AG10803 (cell line): Measurements from ENCODE around the gene ATIC.

ENCODE experiments used
- DNase-seq: peaks from one replicate; pipeline ENCODE4 v3.0.0; 2010; ENCODE audit warnings: low read depth
- H3K4me3 ChIP-seq: 2 replicates; pipeline ENCODE4 v1.5.1; 2011; ENCODE audit warnings: mild to moderate bottlenecking, low read length, control low read depth
- CTCF ChIP-seq: conservative IDR thresholded peaks from 2 replicates; pipeline ENCODE4 v1.5.1; 2011; ENCODE audit warnings: mild to moderate bottlenecking, low read length, control low read depth, inconsistent platforms

The ATIC gene

GRCh38 chr2:215360596-215360995 is 48.7 kb downstream of the ATIC start:
- no peak for DNase-seq
- TF ChIP-seq CTCF, result no peak
- no peak overlapping the region for H3K4me3 ChIP-seq

- no peak overlapping the region for H3K4me3 ChIP-seq
- peak; percentile 26 for DNase-seq
- TF ChIP-seq CTCF, result no peak
Measured at GRCh38 chr2:215361211-215361875, 49.5 kb downstream of the ATIC start.

DNA sequence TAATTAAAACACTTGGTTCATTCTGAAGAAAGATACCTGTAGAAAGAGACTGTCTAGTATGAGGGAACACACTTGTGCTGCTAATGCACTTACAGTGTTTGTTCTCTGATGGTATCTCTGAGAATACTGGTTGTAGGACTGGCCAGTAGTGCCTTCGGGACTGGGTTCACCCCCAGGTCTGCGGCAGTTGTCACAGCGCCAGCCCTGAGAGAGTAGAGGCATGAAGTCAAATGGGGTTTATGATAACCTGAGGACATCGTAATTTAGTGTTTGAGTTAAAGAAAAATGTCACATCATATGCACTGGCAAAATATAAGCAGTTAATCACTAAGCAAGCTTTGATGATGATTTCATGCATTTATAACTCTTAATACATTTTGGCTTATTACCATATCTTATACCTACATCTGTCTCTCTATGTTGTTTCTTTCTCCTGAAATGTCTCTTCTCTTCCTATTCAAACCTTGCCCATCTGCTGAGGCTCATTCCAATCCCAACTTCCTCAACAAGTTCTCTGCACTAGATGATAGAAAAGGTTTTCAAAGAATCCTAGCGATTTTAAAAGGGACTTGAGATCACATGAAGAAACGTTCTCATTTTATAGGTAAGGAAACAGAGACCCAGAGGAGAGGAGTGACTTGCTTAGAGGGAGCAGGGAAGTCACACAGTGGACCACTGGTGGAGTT is 50.2 kb downstream of the ATIC start:
- H3K4me3 ChIP-seq, result no peak overlapping the region
- DNase-seq, result peak; percentile 38

GRCh38 chr2:215362562-215362904 is 50.7 kb downstream of the ATIC start:
- DNase-seq, result no peak
- no peak for TF ChIP-seq CTCF
- H3K4me3 ChIP-seq, result no peak overlapping the region

More for the DNA sequence above, 50.2 kb downstream of the ATIC start:
- TF ChIP-seq CTCF, result no peak

DNA sequence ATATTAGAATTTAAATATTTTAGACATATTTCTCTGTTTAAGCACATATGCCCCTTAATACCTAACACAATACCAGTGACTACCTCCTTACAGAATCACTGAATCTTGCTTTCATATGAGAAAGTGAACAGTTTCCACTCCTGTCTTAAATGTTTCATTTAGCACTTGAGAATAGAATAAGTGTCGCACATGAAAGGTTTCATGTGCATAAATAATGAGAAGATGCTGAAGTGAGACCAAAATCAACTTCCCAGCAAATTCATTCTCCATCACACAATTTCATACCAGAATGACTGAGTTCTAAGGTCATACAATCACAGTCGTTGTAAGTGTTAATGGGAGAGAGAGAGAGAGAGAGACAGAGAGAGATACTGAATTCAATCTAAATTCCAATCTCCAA is 51.2 kb downstream of the ATIC start:
- no peak for TF ChIP-seq CTCF
- DNase-seq, result no peak

DNA sequence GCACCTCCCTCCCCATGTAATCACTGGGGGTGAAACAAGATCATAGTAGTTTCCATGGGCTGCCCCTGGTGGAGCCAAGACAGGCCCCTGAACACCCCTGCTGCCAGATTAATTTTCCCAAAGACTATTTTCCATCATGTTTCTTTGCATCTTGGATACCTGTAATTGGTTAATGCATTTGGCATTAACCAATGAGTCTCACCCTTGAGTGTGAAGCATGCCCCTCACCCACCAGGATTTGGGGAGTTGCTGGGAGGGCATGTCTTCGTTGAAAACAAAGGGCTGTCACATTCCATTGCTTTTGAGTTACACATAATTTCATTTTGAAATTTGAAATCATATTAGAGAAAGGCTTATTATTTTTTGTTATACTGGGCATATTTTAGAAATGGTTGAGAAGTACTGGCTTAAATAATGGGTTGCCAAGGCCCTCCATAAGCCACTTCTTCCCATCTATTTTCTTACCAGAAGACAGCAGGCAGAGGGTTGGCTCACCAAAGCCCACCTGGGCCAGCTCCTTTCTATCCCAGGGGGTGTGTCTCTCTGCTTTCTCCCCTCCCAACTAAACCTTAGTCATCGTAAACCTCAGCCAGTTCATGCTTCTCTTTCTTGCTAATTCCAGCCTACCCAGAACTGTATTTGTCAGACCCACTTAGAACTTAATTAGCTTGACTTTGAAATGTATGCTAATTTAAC is 51.8 kb downstream of the ATIC start:
- no peak overlapping the region for H3K4me3 ChIP-seq

More for the DNA sequence above, 51.2 kb downstream of the ATIC start:
- H3K4me3 ChIP-seq, result no peak overlapping the region

More for the DNA sequence above, 51.8 kb downstream of the ATIC start:
- peak; percentile 39 for DNase-seq
- TF ChIP-seq CTCF, result no peak
